Activated naive CD8-positive, alpha-beta T cell treated with anti-CD3 and anti-CD28 coated beads, Interleukin-2, amount 50 U/mL, for 24 hours (primary cell): ENCODE results near the gene BMPR1A.

Experiments used
- ATAC-seq: fragments of 150-1000 bp; cut with Tn5 transposase; one replicate; pipeline ENCODE4 v1.10.0; 2021
- DNase-seq: peaks from one replicate; pipeline ENCODE4 v3.0.0; 2021
- H3K27ac Mint-ChIP-seq: one replicate; pipeline ENCODE4 v1.8.0; 2021; ENCODE audit warnings: mild to moderate bottlenecking, mixed read lengths
- H3K27me3 Mint-ChIP-seq: one replicate; pipeline ENCODE4 v1.8.0; 2021; ENCODE audit warnings: mixed read lengths
- H3K36me3 Mint-ChIP-seq: one replicate; pipeline ENCODE4 v1.8.0; 2021; ENCODE audit warnings: low read depth, mixed read lengths
- H3K4me1 Mint-ChIP-seq: one replicate; pipeline ENCODE4 v1.8.0; 2021; ENCODE audit warnings: mixed read lengths
- H3K4me3 Mint-ChIP-seq: one replicate; pipeline ENCODE4 v1.8.0; 2021; ENCODE audit warnings: mild to moderate bottlenecking, moderate library complexity, mixed read lengths
- H3K9me3 Mint-ChIP-seq: one replicate; pipeline ENCODE4 v1.8.0; 2021; ENCODE audit warnings: mixed read lengths

BMPR1A gene

DNA sequence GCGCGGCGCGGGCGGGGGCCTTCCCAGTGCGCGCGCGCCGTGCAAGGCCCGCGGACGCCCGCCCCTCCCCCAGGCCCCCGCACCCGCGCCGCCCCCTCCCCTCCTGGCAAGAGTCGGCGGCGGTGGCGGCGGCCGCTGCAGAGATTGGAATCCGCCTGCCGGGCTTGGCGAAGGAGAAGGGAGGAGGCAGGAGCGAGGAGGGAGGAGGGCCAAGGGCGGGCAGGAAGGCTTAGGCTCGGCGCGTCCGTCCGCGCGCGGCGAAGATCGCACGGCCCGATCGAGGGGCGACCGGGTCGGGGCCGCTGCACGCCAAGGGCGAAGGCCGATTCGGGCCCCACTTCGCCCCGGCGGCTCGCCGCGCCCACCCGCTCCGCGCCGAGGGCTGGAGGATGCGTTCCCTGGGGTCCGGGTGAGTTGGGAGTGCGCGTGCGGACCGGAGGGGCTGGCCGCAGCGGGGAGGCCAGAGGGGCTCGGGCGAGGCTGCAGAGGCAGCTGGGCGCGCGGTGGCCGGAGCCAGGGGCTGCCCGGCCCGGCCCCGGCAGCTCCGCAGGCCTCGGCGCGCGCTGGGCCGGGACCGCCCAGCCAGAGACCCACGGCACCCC is at the start of gene BMPR1A:
Gene BMPR1A (plus strand): TSS at position 109 of the 602 bp plus-strand sequence. CDS start 119,400 bp downstream, outside the sequence.
- Mint-ChIP-seq H3K36me3 (no peaks in the 10 kb centered on the region), H3K27me3 (peaks cover 33% of the 10 kb centered on the region), H3K9me3 (no peaks in the 10 kb centered on the region), H3K4me1 (peaks cover 29% of the 10 kb centered on the region), H3K27ac (peak within 1 kb of the TSS; percentile 75), H3K4me3 (peak within 1 kb of the TSS; percentile 86)
- DNase-seq (no peak), ATAC-seq (peak; percentile 56)

GRCh38 chr10:86706977-86707376 is 49.4 kb upstream of the BMPR1A start:
- no peaks in the 10 kb centered on the region for H3K27me3 Mint-ChIP-seq
- no peak overlapping the region for H3K27ac Mint-ChIP-seq
- peaks cover 8% of the 10 kb centered on the region for H3K4me1 Mint-ChIP-seq
- no peak overlapping the region for H3K4me3 Mint-ChIP-seq
- no peaks in the 10 kb centered on the region for H3K36me3 Mint-ChIP-seq
- no peaks in the 10 kb centered on the region for H3K9me3 Mint-ChIP-seq
- DNase-seq (no peak), ATAC-seq (no peak)

GRCh38 chr10:86707505-86707904 is 48.9 kb upstream of the BMPR1A start:
- DNase-seq: no peak
- no peaks in the 10 kb centered on the region for H3K9me3 Mint-ChIP-seq
- no peaks in the 10 kb centered on the region for H3K27me3 Mint-ChIP-seq
- H3K36me3 Mint-ChIP-seq: no peaks in the 10 kb centered on the region
- no peak for ATAC-seq
- H3K27ac Mint-ChIP-seq: no peak overlapping the region
- peaks cover 12% of the 10 kb centered on the region for H3K4me1 Mint-ChIP-seq
- H3K4me3 Mint-ChIP-seq: no peak overlapping the region

DNA sequence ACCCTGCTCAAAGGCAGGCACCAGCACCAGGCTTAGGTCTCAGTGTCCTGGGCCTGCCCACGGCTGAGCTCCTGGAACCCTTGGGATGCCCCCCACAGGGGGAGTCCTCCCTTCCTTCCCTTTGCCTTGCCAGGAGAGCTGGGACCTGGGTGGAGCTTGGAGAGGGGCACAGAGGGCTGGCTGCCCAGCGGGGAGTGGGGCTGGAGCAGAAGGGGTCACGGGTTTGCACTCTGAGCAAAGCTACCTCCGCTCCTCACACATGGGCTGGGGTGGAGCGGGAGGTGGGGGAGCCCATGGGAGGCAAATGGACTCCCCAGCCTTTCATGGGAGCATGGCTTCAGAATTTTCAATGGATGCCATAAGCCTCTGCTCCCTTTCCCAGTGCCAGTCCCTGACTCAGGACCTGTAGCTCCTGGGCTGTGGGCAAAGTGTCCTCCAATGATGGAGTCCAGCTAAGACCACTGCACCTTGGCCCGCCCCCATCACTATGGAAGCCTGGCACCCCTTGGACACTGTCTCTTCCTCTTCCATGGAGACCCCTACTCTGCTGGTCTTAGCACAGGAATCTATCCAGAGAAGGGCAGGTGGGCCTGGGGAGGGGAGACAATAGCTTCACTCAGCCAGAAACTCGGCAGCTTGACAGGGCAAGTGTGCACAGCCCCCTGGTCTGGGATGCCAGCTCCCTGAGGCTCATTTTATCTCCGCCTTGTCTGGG is 48.2 kb upstream of the BMPR1A start:
- DNase-seq (no peak), ATAC-seq (no peak)
- Mint-ChIP-seq H3K27ac (no peak overlapping the region), H3K36me3 (no peaks in the 10 kb centered on the region), H3K4me3 (no peak overlapping the region), H3K27me3 (no peaks in the 10 kb centered on the region), H3K9me3 (no peaks in the 10 kb centered on the region), H3K4me1 (peaks cover 12% of the 10 kb centered on the region)

GRCh38 chr10:86708783-86709380 is 47.5 kb upstream of the BMPR1A start:
- ATAC-seq (no peak), DNase-seq (no peak)
- H3K27ac Mint-ChIP-seq: no peak overlapping the region
- peaks cover 12% of the 10 kb centered on the region for H3K4me1 Mint-ChIP-seq
- no peaks in the 10 kb centered on the region for H3K36me3 Mint-ChIP-seq
- no peaks in the 10 kb centered on the region for H3K27me3 Mint-ChIP-seq
- no peak overlapping the region for H3K4me3 Mint-ChIP-seq
- no peaks in the 10 kb centered on the region for H3K9me3 Mint-ChIP-seq

DNA sequence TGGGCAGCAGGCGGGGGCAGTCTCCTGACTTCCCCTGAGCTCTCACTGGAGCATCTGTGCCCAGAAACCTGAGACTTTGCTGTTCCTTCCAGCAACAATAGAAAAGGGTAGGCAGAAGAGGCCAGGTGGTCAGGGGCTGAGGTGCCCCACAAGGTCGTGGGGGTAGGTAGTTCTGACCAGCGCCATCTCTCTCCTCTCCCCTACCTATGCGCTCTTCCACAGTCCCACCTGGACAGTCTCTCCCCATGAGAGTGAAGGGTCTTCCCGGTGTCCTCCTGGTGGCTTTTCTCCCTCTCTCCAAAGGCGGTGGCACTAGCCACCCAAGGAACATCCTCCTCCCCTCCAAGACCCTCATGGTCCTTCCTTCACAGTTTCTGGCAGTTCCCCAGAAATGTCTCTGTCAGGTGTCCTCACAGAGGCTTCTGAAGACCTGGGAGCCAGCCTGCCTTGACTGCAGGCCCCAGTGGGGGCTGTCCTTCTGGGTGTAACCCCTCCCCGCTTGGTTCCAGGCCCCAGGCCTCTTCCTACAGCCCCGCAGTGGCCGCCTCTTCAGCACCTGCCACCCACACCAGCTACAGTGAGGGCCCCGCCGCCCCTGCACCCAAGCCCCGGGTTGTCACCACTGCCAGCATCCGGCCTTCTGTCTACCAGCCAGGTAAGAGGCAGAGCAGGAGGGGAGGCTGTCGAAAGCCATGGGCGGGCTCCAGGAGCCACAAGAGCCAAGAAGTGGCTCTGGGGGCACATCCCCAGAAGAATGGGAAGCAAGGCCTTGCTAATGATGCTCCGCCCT is 46.8 kb upstream of the BMPR1A start:
- DNase-seq (no peak), ATAC-seq (no peak)
- Mint-ChIP-seq H3K4me3 (no peak overlapping the region), H3K9me3 (no peaks in the 10 kb centered on the region), H3K27me3 (no peaks in the 10 kb centered on the region), H3K36me3 (no peaks in the 10 kb centered on the region), H3K27ac (no peak overlapping the region), H3K4me1 (peaks cover 12% of the 10 kb centered on the region)

DNA sequence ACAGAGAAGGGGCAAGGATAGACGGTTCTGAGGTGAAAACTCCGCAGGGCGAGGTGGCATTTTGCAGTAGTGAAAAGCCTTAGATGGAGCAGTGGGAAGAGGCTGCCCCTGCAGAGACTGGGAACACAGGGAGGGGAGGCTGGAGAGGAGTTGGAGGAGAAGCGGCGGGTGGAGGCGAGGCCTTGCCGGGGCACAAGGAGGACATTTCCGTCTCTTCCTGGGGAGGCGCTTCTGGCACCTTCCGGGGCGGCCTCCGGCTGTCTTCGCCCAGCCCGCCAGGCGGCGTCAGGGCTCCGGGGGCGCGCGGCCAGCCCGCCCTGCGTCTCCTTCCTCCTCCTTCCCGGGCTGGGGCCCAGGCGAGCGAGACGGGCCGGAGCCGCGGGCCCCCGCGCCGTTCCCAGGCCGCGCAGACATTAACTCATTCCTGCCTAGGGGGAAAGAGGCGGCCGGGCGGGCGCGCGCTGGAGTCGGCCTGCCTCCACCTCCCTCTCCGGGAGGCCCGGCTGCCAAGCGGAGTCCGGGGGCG is 45.4 kb upstream of the BMPR1A start:
- Mint-ChIP-seq H3K4me3 (peak overlapping the region; percentile 82), H3K4me1 (peaks cover 12% of the 10 kb centered on the region), H3K27me3 (no peaks in the 10 kb centered on the region), H3K9me3 (no peaks in the 10 kb centered on the region), H3K36me3 (no peaks in the 10 kb centered on the region), H3K27ac (peak overlapping the region; percentile 93)
- ATAC-seq: peak; percentile 88
- peak; percentile 87 for DNase-seq

DNA sequence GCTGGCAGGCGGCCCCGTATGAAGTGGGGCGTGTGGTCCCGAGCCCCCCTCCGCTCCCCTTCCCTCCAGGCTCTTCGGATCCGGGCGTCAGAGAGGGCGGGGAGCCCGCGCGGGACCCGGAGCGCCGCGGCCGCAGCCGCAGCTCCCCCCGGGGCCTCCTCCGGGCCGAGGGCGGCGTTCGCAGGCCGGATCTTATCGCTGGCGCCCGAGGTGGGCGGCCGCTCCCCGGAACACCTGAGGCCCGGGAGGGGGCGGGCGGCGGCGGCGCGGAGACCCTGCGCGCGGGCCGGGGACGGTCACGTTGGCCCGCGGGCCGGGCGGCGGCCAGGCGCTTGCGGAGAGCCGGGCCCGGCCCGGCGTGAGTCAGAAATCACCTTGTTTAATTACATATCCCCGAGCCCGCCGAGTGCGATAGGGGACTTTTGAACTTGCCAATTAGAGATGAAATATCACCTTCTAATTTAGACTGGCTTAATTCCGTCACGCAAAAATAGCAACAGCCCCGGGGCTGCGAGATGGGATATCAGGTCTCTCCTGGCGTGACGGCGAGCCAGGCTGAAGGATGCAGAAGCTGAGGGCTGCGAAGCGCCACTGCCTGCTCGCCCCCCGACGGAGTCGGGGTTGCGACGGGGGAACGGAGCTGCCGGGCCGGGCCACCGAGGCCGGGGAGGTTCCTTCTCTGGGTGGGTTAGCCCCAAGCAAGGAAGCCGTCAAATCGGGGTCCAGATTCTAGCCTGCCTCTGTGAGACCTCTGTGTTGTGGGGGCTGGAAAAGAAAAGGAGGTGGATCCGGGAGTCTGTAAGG is 44.7 kb upstream of the BMPR1A start:
- H3K9me3 Mint-ChIP-seq: no peaks in the 10 kb centered on the region
- ATAC-seq: peak; percentile 58
- H3K27ac Mint-ChIP-seq: peak overlapping the region; percentile 88
- H3K27me3 Mint-ChIP-seq: no peaks in the 10 kb centered on the region
- peak overlapping the region; percentile 84 for H3K4me3 Mint-ChIP-seq
- H3K36me3 Mint-ChIP-seq: no peaks in the 10 kb centered on the region
- peak; percentile 56 for DNase-seq
- H3K4me1 Mint-ChIP-seq: peaks cover 12% of the 10 kb centered on the region

DNA sequence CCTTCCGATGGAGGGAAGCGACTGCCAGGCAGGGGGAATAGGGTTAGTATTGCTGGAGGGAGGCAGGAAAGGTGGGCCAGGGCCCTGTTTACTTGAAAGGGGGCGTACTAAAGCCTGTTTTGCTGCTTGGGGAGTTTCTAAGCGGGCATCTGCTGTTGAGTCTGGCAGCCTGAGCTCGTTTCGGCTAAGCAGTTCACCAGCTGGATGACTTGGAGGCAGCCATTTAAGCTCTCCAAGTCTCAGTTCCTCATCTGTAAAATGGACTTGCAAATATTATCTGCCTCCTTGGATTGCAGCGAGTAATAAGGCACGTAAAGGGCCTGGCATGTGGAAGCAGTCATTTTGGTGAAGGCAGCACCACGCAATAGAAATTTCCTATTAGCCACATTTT is 44.1 kb upstream of the BMPR1A start:
- Mint-ChIP-seq H3K36me3 (no peaks in the 10 kb centered on the region), H3K27ac (peak overlapping the region; percentile 88), H3K27me3 (no peaks in the 10 kb centered on the region), H3K4me3 (peak overlapping the region; percentile 84), H3K9me3 (no peaks in the 10 kb centered on the region), H3K4me1 (peaks cover 12% of the 10 kb centered on the region)
- DNase-seq: no peak
- ATAC-seq: no peak

GRCh38 chr10:86715156-86715795 is 41.1 kb upstream of the BMPR1A start:
- Mint-ChIP-seq H3K4me1 (peaks cover 10% of the 10 kb centered on the region), H3K27me3 (no peaks in the 10 kb centered on the region), H3K27ac (no peak overlapping the region), H3K9me3 (no peaks in the 10 kb centered on the region), H3K36me3 (no peaks in the 10 kb centered on the region), H3K4me3 (no peak overlapping the region)
- DNase-seq (no peak), ATAC-seq (no peak)

- Mint-ChIP-seq H3K27ac (no peak overlapping the region), H3K4me1 (peaks cover 5% of the 10 kb centered on the region), H3K36me3 (no peaks in the 10 kb centered on the region), H3K27me3 (no peaks in the 10 kb centered on the region), H3K9me3 (no peaks in the 10 kb centered on the region), H3K4me3 (no peak overlapping the region)
- no peak for DNase-seq
- ATAC-seq: no peak
Measured at GRCh38 chr10:86715836-86716235, 40.6 kb upstream of the BMPR1A start.

DNA sequence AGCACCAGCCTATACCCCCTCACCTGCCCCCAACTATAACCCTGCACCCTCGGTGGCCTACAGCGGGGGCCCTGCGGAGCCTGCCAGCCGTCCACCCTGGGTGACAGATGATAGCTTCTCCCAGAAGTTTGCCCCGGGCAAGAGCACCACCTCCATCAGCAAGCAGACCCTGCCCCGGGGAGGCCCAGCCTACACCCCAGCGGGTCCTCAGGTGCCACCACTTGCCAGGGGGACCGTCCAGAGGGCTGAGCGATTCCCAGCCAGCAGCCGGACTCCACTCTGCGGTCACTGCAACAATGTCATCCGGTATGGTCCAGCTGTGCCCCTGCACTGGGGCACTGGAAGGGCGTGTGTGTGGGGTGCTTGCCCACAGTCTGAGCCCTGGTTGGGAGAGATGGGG is 40.0 kb upstream of the BMPR1A start:
- no peaks in the 10 kb centered on the region for H3K9me3 Mint-ChIP-seq
- H3K4me1 Mint-ChIP-seq: peaks cover 4% of the 10 kb centered on the region
- no peak for ATAC-seq
- H3K4me3 Mint-ChIP-seq: no peak overlapping the region
- no peaks in the 10 kb centered on the region for H3K36me3 Mint-ChIP-seq
- H3K27ac Mint-ChIP-seq: no peak overlapping the region
- no peak for DNase-seq
- H3K27me3 Mint-ChIP-seq: peaks cover 3% of the 10 kb centered on the region

- H3K4me1 Mint-ChIP-seq: peaks cover 3% of the 10 kb centered on the region
- no peaks in the 10 kb centered on the region for H3K36me3 Mint-ChIP-seq
- DNase-seq: no peak
- H3K9me3 Mint-ChIP-seq: no peaks in the 10 kb centered on the region
- peaks cover 4% of the 10 kb centered on the region for H3K27me3 Mint-ChIP-seq
- H3K4me3 Mint-ChIP-seq: no peak overlapping the region
- H3K27ac Mint-ChIP-seq: no peak overlapping the region
- ATAC-seq: no peak
Measured at GRCh38 chr10:86718556-86718955, 37.9 kb upstream of the BMPR1A start.
